ENCODE results near the gene SNTG2. TPM values are rescaled to one million over a fixed set of nuclear protein-coding genes. Genes with fewer than 3 reads are reported as not detected.

The SNTG2 gene
- total RNA-seq, 2 donors from 2014 or later, result 2.0 to 5.0 TPM

DNA sequence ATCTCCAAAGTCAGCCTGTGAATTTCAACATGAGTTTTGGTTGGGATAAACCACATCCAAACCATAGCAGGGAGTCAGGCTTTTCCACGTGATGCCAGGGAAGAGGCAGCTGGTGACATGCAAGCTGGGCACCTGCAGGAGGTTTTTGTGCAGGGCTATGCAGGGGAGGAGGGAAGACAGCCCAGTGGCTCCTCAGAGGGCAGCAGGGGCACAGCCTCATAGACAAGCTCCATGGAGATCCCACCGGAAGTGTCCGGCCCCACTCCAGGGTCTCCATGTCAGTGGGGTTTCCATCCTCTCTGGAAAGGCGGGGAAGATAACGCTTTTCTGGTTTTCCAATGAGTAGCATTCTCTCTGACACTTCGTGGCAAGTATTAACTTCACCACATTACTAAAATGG lies 327.0 kb downstream of the SNTG2 start:
- intact Hi-C loops (cut with DNase I), result no loop called here
- Histone ChIP-seq H3K36me3 (no peaks in the 10 kb centered on the region), H3K4me3 (no peak overlapping the region), H3K27me3 (replicated peaks; ENCODE audit: insufficient read depth) (no peaks in the 10 kb centered on the region), H3K9me3 (no peaks in the 10 kb centered on the region), H3K27ac (no peak overlapping the region), H3K4me1 (replicated peaks) (no peaks in the 10 kb centered on the region)
- DNase-seq (ENCODE audit: low spot score), result no peak
- TF ChIP-seq POLR2AphosphoS5 (IDR thresholded peaks at IDR 0.05) (no peak), POLR2A (IDR thresholded peaks at IDR 0.05) (no peak)
- TF ChIP-seq, protein P1, sequence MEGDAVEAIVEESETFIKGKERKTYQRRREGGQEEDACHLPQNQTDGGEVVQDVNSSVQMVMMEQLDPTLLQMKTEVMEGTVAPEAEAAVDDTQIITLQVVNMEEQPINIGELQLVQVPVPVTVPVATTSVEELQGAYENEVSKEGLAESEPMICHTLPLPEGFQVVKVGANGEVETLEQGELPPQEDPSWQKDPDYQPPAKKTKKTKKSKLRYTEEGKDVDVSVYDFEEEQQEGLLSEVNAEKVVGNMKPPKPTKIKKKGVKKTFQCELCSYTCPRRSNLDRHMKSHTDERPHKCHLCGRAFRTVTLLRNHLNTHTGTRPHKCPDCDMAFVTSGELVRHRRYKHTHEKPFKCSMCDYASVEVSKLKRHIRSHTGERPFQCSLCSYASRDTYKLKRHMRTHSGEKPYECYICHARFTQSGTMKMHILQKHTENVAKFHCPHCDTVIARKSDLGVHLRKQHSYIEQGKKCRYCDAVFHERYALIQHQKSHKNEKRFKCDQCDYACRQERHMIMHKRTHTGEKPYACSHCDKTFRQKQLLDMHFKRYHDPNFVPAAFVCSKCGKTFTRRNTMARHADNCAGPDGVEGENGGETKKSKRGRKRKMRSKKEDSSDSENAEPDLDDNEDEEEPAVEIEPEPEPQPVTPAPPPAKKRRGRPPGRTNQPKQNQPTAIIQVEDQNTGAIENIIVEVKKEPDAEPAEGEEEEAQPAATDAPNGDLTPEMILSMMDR (IDR thresholded peaks at IDR 0.05), result no peak
- 84% methylated on average over 6 of the region's 6 CpGs for WGBS

DNA sequence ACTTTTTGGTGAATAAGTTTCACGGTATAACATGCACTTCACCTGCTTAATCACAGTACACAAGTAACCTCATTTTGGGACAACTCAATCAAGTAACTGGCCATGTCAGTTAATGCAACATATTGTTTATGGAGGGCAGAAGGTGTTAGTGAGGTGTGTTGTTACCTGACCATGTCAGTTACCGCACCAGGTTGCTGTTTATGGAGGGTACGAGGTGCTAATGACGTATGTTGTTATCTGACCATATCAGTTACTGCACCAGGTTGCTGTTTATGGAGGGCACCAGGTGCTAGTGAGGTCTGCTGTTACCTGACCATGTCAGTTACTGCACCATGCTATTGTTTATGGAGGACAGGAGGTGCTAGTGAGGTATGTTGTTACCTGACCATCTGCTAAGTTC lies 327.5 kb downstream of the SNTG2 start:
- DNase-seq (ENCODE audit: low spot score), result no peak
- H3K36me3 ChIP-seq, result no peaks in the 10 kb centered on the region
- no peak for TF ChIP-seq POLR2AphosphoS5 (IDR thresholded peaks at IDR 0.05)
- TF ChIP-seq, protein P1 (IDR thresholded peaks at IDR 0.05), result no peak
- no peak for TF ChIP-seq POLR2A (IDR thresholded peaks at IDR 0.05)

GRCh38 chr2:1278861-1279260 lies 328.2 kb downstream of the SNTG2 start:
- DNase-seq (ENCODE audit: low spot score), result no peak
- Histone ChIP-seq H3K36me3 (no peaks in the 10 kb centered on the region), H3K27ac (no peak overlapping the region), H3K4me1 (replicated peaks) (no peaks in the 10 kb centered on the region), H3K9me3 (no peaks in the 10 kb centered on the region), H3K27me3 (replicated peaks; ENCODE audit: insufficient read depth) (no peaks in the 10 kb centered on the region), H3K4me3 (no peak overlapping the region)
- intact Hi-C loops (cut with DNase I), result no loop called here
- TF ChIP-seq, protein P1 (IDR thresholded peaks at IDR 0.05), result no peak
- TF ChIP-seq POLR2AphosphoS5 (IDR thresholded peaks at IDR 0.05) (no peak), POLR2A (IDR thresholded peaks at IDR 0.05) (no peak)
- 88% methylated on average over 27 of the region's 27 CpGs for WGBS

More for the DNA sequence above, 327.5 kb downstream of the SNTG2 start:
- WGBS, result 91% methylated on average over 4 of the region's 4 CpGs
- no peak overlapping the region for H3K27ac ChIP-seq
- no peak overlapping the region for H3K4me3 ChIP-seq
- no peaks in the 10 kb centered on the region for H3K4me1 ChIP-seq (replicated peaks)
- intact Hi-C loops (cut with DNase I), result no loop called here
- no peaks in the 10 kb centered on the region for H3K27me3 ChIP-seq (replicated peaks; ENCODE audit: insufficient read depth)
- H3K9me3 ChIP-seq, result no peaks in the 10 kb centered on the region

DNA sequence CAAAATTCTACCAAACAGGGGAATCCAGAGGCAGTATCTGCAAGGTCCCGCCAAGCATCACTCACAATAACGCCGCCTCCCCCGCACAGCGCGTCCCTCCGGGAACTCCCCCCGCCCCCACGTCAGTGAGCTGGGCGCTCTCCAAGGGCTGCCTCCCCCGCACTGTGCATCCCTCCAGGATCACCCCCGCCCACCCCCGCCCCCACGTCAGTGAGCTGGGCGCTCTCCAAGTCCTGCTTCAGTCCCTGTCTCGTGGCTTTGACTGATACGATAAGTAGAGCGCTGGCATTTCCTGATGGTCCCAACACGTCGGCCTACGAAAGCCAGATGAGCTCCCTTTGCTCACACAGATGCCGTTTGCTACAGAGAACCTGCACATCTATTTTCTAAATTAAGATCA lies 331.9 kb downstream of the SNTG2 start:
- no peak for DNase-seq (ENCODE audit: low spot score)
- TF ChIP-seq, protein P1 (IDR thresholded peaks at IDR 0.05), result no peak
- TF ChIP-seq POLR2AphosphoS5 (IDR thresholded peaks at IDR 0.05) (no peak), POLR2A (IDR thresholded peaks at IDR 0.05) (no peak)
- WGBS, result 32% methylated on average over 21 of the region's 22 CpGs

DNA sequence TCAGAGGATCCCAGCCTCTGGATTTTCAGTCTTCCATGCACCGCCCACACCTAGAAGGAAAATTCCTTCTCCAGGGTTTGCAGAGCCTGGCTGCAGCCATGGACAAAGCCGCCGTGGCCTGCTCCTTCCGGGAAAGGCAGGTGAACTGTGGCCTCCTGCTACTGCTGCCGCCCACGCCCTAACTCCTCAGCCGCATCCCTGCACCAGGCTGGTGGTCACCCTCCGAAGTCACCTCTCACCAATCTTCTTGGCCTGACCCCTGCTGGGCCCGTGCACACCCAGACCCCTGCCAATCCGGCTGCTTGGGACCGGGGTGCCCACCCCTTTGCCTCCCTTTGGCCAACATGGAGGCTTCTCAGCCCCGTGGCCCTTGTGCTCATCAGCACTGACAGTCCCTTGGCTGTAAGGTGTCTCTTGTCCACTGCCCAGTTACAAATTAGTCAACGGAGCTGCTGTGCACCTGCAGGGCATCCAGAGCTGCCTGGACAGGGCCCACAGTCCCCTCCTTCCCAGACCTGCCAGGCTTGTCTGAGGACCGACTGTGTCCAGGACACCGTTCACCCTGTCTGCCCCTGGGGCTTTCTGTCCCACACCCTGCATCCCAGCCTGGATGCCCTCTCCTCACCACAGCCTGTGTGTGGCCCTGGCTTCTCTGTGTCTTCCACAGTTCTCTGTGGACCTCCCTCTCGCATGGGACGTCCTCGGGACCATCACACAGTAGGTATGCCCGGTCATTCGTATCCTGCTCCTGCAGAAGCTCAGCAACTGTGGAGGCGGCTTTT lies 332.6 kb downstream of the SNTG2 start:
- no peaks in the 10 kb centered on the region for H3K4me1 ChIP-seq (replicated peaks)
- DNase-seq (ENCODE audit: low spot score), result no peak
- no peaks in the 10 kb centered on the region for H3K36me3 ChIP-seq
- H3K4me3 ChIP-seq, result no peak overlapping the region
- no peak for TF ChIP-seq POLR2AphosphoS5 (IDR thresholded peaks at IDR 0.05)
- TF ChIP-seq, protein P1 (IDR thresholded peaks at IDR 0.05), result no peak
- no peak for TF ChIP-seq POLR2A (IDR thresholded peaks at IDR 0.05)
- H3K27ac ChIP-seq, result no peak overlapping the region
- WGBS, result 81% methylated on average over 21 of the region's 21 CpGs
- intact Hi-C loops (cut with DNase I), result no loop called here
- H3K27me3 ChIP-seq (replicated peaks; ENCODE audit: insufficient read depth), result no peaks in the 10 kb centered on the region
- H3K9me3 ChIP-seq, result no peaks in the 10 kb centered on the region

More for the DNA sequence above, 331.9 kb downstream of the SNTG2 start:
- Histone ChIP-seq H3K9me3 (no peaks in the 10 kb centered on the region), H3K27me3 (replicated peaks; ENCODE audit: insufficient read depth) (no peaks in the 10 kb centered on the region), H3K27ac (no peak overlapping the region), H3K4me3 (no peak overlapping the region), H3K36me3 (no peaks in the 10 kb centered on the region), H3K4me1 (replicated peaks) (no peaks in the 10 kb centered on the region)
- intact Hi-C loops (cut with DNase I), result no loop called here

All from prostate gland (tissue), 2 donors.